AG08396 (cell line): ENCODE measurements around the gene ZNF3.

ENCODE experiments used
- DNase-seq: peaks from one replicate; pipeline ENCODE4 v3.0.0; 2012; ENCODE audit warnings: low spot score, mixed read lengths

ZNF3 gene

DNA sequence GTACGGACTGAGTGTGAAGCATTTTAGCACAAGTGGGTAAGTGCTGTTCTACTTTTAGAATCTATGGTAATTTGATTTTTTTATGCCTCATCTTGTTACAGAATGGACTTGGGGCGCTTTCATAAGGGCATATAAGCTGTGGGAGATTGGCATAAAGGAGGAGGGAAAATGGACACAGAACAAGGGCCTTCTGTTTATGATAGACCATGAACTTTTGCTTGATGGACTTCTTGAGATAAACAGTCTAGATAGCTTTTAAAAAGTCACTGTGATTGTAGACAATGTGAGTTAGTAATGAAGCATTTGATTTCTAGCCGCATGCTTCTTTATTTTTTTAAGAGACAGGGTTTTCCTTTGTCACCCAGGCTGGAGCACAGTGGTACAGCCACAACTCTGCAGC, 29.9 kb downstream of the ZNF3 start:
- no peak for DNase-seq

- DNase-seq: peak; percentile 91
These were observed 31.9 kb downstream of the ZNF3 start, which contains the start of gene ZSCAN21 for GRCh38 chr7:100049441-100050291. Gene ZSCAN21, plus strand, starts transcription at chr7:100049774. Its CDS starts 7,233 bp downstream, at chr7:100057007.

DNA sequence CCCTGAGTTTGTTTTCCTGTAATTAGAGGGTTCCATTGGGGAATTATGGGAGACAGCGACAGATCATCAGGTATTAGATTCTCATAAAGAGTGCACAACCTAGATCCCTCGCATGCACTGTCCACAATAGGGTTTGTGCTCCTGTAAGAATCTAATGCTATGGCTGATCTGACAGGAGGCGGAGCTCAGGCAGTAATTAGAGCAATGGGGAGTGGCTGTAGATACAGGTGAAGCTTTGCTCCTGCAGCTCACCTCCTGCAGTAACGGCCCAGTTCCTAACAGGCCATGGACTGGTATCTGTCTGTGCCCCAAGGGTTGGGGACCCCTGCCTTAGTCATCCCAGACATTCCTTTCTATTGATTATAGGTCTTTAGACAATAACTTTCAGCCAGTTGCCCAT, 32.8 kb downstream of the ZNF3 start:
- no peak for DNase-seq

- DNase-seq: no peak
These were observed 36.8 kb downstream of the ZNF3 start for GRCh38 chr7:100044718-100045117.

- no peak for DNase-seq
These were observed 40.9 kb downstream of the ZNF3 start for GRCh38 chr7:100040575-100040974.

DNA sequence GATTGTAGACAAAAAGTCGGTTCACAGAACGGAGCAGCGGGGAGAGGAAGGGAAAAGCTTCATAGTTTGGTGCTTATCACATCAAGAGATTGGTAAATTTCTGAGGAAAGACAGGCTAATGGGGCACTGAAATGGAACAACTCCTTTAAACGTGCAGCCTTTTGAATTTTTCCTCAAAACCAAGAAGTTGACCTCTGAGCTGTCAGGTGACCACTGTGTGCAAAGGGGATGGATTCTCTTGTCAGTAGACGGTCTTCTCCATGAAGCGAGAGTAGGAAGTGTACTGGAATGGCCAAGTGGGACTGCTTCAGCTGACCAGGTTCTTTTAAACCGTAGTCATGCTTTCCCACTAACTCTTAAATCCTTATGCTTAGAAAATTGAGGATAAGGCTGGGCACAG, 43.2 kb downstream of the ZNF3 start:
- DNase-seq: no peak

- no peak for DNase-seq
These were observed 45.6 kb downstream of the ZNF3 start for GRCh38 chr7:100035876-100036275.

DNA sequence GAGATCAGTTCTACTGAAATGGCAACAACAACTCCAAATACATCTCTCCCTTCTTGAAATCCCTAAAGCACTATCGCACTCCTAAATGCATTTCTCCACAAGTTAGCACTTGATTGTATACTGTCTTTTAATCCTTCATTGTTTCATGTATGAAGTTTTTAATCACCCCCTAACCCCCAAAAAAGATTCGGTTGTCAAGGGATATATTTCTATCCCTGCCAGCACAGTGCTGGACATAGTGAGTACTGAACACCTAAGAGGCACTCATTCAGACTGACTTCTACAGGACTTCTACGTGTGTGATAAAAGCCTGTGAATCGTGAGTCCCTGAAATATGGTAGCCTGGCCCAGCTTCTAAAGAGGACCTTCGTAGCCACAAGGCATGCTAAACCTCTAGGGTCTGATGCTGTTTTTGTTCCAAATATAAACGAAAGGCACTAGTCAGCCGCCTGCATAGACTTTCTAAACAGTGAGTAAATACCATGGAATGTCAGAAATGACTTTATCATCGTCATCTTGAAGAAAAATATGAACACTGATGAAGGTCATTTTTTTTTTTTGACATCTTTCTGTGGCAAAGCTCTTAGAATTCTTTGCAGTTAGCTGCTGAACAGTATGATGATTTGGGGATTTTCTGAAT, 46.5 kb downstream of the ZNF3 start:
- peak; percentile 81 for DNase-seq

DNA sequence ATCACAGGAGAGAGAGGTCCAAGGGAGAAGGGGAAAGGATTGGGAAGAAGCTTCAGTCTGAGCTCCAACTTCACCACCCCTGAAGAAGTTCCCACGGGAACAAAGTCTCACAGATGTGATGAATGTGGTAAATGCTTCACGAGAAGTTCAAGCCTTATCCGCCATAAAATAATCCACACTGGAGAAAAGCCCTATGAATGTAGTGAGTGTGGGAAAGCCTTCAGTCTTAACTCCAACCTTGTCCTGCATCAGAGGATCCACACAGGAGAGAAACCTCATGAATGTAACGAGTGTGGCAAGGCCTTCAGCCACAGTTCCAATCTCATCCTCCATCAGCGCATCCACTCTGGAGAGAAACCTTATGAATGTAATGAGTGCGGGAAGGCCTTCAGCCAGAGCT, 48.0 kb downstream of the ZNF3 start:
- no peak for DNase-seq

- DNase-seq: no peak
These were observed 51.9 kb downstream of the ZNF3 start for GRCh38 chr7:100029596-100029995.

GRCh38 chr7:100027197-100027596, 54.3 kb downstream of the ZNF3 start:
- no peak for DNase-seq

DNA sequence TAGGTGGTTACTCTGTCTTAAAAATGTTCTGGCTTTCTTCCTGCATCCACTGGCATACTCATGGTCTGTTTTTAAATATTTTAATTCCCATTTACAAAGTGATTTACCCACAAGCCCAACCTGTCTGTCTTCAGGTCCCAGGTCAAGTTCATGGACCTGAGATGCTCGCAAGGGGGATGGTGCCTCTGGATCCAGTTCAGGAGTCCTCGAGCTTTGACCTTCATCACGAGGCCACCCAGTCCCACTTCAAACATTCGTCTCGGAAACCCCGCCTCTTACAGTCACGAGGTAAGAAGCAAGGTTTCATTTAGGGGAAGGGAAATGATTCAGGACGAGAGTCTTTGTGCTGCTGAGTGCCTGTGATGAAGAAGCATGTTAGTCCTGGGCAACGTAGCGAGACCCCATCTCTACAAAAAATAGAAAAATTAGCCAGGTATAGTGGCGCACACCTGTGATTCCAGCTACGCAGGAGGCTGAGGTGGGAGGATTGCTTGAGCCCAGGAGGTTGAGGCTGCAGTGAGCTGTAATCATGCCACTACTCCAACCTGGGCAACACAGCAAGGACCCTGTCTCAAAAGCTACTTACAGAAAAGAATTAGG, 57.4 kb downstream of the ZNF3 start:
- DNase-seq: no peak

- no peak for DNase-seq
These were observed 58.0 kb downstream of the ZNF3 start for GRCh38 chr7:100023526-100023925.

- no peak for DNase-seq
These were observed 58.9 kb downstream of the ZNF3 start for GRCh38 chr7:100022621-100023020.

DNA sequence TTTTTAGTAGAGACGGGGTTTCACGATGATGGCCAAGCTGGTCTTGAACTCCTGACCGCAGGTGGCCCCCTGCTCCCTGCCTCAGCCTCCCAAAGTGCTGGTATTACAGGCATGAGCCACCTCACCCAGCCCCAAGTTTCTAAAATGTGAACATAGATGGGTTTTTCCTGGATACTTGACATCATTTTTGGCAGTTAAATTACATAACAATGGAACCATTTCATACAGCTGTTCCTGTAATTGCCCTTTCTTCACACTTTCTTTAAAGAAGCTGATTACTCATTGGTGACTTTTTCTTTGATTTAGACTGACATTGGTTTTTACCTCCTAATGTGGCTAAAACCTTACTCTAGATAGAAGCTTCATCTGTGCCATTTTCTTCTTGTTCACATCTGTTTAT, 60.2 kb downstream of the ZNF3 start:
- DNase-seq: no peak
